Glomerular endothelial cell (primary cell): Measurements from ENCODE around the gene BAG3. TPM values are rescaled to one million over a fixed set of nuclear protein-coding genes. Genes with fewer than 3 reads are reported as not detected.
"Not testable (repeated sequence)": the region's sequence is repeated elsewhere in the genome, so short reads cannot be mapped to it uniquely, and the experiment has no call there.

Experiments
- DNase-seq: peaks from one replicate; pipeline ENCODE4 v3.0.0-alpha.2; 2011; ENCODE audit warnings: low read depth, low spot score; ENCODE audit errors: extremely low read depth
- total RNA-seq: library from RNA; depleted of rRNA; stranded (reverse); fragments of >200 nt; gene quantifications from 2 replicates; pipeline ENCODE4 v1.2.3, GENCODE V29; 2015

The BAG3 gene
- 70.9 and 77.7 TPM in 2 replicates for total RNA-seq

DNA sequence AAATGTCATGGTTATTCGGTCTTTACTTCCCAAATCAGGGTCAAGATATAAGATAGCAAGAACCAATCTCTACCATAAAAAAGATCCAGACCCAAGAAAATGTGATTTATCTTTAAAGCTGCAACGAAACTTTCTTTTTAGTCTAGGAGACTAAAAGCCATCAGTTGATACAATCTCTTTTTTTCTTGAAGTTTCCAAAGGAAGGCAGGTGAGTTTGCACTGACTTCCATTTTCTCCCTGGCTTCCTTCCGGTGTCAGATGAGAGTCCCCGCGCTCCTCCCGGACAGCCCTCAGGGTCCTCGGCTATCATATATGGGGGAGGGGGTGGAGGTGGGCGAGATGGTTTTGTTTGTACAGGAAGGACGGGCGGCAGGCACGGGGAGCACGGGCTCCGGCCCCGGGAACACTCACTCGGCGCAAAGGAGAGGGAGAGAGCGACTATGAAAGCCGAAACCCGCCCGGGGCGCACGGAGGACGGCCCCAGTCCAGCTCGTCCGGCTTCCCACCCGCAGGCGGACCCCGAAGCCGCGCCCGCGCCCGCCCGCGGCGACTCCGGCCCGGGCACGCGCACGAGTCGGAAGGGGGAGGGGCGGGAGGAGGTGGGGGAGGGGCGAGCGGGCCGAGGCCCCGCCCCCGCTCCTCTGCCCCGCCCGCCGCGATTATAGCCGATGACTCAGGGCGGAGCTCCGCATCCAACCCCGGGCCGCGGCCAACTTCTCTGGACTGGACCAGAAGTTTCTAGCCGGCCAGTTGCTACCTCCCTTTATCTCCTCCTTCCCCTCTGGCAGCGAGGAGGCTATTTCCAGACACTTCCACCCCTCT is at the start of gene BAG3:
Gene BAG3, plus strand, starts transcription at position 689 of the 822 bp plus-strand sequence. CDS start 296 bp downstream, outside the sequence.
- DNase-seq = no peak

DNA sequence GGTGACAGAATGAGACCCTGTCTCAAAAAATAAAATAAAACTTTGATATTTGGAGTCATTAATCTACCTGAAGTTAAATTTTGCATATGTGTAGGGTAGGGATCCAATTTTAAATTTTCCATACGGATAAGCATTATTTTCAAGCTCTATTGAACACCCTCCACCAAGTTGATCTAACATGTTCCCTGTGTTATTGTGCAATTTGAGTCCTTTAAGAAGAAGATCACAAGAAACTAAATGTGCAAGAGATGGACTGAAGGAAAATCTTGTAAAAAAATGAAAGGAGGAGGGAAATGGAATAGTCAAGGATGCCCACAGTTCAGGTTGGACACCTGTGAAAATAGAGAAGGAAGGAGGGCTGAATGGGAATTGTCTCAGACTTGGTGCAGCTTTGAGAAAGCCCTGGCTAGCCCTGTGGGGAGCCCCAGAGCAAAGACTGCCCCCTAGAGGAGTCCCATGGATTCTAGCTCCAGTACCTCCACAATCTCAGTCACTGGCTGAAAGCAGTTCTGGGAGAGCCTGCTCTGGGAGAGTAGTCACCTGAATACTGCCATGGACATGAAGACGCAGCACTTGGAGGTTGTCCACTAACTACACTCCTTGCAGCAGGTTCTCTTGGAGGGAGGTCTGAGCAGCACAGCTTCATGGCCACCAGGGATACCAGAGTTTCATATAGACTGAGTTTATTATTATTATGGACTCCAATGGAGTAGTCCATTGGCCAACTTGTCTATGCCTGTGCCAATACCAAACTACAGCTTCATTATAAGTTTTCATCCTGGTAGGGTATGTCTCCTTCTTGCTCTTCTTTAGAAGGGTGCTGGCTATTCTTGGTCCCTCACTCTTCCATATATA is 48.7 kb upstream of the BAG3 start:
- DNase-seq = no peak

GRCh38 chr10:119604468-119604867 is 46.7 kb upstream of the BAG3 start:
- DNase-seq = no peak

DNA sequence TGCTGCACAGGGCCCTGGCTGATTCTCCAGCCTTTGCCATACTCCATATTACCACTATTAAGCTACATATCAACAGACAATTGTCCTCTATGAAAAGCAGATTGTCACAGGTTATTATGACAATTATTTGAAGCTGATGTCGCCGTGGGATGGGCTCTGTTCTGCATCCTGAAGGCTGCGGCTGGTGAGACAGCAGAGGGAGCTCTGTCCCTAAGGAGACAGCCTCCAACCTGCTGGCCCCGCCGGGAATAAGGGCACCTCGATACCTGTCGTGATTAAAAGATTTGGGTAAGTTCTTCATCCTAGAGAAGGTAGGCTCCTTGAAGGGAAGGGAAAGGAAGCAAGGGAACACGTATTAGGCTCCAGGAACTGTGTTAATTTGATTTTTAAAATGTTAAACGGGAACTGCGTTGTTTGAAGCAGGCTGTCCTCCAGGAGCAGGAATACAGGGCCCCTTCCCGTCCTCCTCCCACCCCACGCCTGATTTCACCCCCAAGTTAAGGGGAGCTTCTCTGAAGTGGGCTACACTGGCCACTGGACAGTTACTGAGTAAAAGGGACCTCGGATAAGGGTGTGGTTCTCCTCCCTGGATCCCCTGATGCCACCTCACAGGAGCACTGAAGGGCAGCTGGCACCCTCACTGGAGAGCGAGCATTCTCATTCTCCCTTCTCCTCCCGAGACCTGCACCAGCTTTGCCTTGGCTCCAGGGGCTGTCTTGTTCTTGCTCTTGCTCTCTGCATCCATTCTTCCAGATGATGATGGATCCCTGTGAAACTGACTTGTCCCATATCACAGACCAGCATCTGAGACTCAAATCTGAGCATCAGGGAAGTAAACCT is 42.6 kb upstream of the BAG3 start:
- no peak for DNase-seq

GRCh38 chr10:119609516-119609915 is 41.7 kb upstream of the BAG3 start:
- DNase-seq = no peak

- no peak for DNase-seq
These were observed 39.7 kb upstream of the BAG3 start for GRCh38 chr10:119611433-119611832.

DNA sequence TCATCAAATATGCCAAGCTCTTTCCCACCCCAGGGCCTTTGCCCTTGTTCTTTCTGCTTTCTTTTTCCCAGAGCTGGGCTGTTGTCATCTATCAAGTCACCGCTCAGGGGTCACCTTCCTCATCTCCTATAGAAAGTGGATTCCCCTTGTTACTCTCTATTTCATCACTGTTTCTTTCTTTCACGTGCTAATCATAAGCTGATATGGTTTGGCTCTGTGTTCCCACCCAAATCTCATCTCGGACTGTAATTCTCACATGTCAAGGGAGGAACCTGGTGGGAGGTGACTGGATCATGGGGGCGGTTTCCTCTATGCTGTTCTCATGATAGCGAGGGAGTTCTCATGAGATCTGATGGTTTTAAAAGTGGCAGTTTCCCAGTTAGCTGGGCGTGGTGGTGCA is 37.4 kb upstream of the BAG3 start:
- no peak for DNase-seq

GRCh38 chr10:119614686-119615085 is 36.5 kb upstream of the BAG3 start:
- no peak for DNase-seq

- DNase-seq = no peak
These were observed 34.2 kb upstream of the BAG3 start for GRCh38 chr10:119616882-119617570.

DNA sequence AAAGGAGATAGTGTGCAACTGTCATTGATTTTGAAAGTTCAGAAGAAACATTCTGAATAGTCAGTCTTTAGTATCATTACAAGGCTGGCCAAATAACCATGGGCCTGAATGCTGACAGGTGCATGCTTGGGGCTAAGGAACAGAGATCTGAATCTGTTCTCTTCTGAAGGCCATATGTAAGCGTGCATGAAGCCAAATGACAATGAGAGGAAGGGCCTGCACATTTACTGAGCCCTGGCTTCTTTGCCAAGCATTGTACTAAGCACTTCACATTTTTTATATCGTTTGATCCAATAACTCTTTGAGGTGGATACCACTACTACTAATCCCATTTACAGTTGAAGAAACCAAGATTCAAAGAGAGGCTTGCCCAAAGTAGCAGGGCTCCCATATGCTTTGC is 32.0 kb upstream of the BAG3 start:
- DNase-seq = no peak

DNA sequence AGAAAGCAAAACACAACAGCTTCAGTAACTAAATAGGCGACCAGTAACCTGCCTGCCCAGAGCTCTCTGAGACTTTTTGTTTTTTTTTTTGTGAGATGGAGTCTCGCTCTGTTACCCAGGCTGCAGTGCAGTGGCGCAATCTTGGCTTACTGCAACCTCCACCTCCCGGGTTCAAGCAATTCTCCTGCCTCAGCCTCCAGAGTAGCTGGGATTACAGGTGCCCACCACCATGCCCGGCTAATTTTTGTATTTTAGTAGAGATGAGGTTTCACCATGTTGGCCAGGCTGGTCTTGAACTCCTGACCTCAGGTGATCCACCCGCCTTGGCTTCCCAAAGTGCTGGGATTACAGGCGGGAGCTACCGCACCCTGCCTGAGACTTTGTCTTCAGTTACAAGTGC is 31.4 kb upstream of the BAG3 start:
- not testable (repeated sequence) for DNase-seq

DNA sequence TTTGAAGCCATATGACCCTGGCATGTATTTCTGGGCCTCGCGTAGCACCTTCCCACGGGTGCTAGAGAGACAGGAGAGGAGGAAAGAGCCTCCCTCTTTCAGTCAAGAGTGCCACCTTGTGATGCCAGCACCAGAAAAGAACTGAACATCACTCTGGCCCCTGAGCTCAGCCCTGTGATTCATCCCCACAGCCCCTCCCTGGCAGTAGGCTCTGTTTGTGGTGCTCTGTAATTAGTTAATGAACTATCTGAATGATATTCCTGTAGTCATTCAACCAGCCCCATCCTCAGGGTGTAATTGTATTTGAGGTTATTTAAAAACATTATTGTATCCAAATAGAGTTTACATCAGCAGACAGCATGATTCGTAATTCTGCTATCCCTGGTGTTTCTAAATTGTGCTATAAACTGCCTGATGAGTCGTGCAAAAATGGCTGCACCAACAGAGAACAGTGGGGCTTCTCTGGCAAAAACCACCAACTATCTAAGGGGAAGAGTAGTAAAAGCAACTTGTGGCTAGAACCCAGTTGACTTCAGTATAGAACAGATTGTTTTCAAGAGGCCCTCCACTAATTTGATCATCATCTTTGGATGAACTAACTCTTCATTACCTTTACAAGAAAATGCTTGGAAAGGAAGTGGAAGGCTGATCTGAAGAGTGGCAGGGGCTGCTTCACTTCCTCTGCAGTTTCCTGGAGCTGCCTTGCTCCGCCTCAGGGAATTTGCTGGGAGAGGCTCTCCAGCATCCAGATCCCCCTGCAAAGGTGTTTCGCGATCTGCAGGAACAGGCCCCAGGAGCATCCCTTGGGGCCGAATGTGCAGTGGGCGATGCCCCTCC is 30.7 kb upstream of the BAG3 start:
- no peak for DNase-seq

DNA sequence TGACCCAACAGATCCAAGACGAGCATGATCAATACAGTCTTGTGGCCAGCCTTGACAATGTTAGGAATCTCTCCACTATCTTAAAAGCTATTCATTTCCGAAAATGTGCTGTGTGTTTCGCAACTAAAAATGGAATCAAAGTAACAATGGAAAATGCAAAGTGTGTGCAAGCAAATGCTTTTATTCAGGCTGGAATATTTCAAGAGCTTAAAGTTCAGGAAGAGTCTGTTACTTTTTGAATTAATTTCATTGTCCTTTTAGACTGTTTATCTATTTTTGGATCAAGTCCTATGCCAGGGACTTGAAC is 30.1 kb upstream of the BAG3 start:
- DNase-seq = no peak

- DNase-seq = no peak
These were observed 25.5 kb upstream of the BAG3 start for GRCh38 chr10:119625570-119626280.

DNA sequence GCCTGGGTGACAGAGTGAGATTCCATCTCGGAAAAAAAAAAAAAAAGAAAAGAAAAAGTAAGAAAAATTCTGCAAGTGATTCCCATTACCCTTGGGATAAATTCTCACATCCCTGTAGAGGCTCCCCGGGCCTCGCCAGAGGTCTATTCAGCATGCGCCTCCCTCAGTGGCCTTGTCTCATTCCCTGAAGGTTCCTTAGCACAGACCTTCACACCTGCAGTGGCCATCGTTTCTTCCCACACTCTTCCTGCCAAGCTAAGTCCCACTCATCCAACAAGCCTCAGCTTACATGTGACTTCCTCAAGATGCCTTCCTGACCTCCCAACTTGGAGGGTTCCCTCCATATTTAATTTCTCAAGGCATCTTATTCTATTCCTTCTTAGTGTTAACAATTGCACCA is 20.9 kb upstream of the BAG3 start:
- DNase-seq = no peak

DNA sequence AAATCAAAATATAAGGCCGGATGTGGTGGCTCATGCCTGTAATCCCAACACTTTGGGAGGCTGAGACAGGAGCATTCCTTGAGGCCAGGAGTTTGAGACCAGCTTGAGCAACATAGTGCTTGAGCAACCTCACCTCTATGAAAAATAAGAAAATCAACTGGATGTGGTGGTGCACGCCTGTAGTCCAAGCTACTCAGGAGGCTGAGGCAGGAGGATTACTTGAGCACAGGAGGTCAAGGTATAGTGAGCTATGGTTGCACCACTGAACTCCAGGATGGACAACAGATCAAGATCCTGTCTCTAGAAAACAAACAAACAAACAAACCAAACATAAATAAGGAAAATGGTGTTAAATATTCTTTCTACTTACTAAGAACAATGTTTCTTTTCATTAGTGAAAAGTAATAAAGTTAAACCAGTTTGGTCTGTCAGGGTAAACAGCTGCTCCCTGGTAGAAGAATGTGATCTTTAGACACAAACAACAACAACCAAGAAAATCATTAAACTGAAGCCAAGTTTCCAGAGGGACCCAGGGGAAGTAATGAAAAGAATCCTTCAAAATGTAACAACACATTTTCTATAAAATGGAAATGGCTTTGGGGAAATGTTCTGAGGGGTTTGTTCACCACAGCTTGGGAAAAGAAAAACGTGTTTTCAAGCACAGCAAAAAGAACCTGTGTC is 17.5 kb upstream of the BAG3 start:
- no peak for DNase-seq

GRCh38 chr10:119634219-119634544 is 17.0 kb upstream of the BAG3 start:
- no peak for DNase-seq

DNA sequence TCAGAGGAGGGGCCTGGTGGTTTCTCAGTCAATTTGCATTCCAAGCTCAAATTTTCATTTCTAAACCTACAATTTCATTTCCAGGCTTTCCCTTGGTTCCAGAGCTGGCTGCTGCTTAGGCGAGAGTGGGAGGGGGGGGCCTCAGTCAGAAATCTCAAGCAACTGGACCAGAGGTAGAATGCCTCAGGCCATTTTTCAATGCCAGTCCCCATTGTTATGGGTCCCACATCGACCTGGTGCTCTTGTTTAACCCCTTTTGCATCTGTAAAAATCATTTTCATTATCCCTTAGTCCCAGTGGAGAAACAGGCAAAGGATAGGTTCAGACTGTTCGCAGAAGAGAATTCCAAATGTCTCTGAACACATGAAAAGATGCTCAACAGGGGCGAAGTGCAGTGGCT is 13.5 kb upstream of the BAG3 start:
- no peak for DNase-seq

GRCh38 chr10:119638982-119639381 is 12.2 kb upstream of the BAG3 start:
- DNase-seq = no peak
